LHCN-M2 (cell line): ENCODE data around the gene CDH4. TPM values are rescaled to one million over a fixed set of nuclear protein-coding genes. Genes with fewer than 3 reads are reported as not detected.

Source experiments
- DNase-seq: peaks from one replicate; pipeline ENCODE4 v3.0.0-alpha.2; 2012; ENCODE audit warnings: low read depth
- total RNA-seq: library from RNA; depleted of rRNA; stranded (reverse); fragments of >200 nt; gene quantifications from 2 replicates; pipeline ENCODE4 v1.2.3, GENCODE V29; 2014

CDH4 gene
- total RNA-seq, 1 experiment from 2014 or later, result 0.98 TPM

- DNase-seq, result no peak
Measured at GRCh38 chr20:61514805-61515505, 262.9 kb downstream of the CDH4 start.

DNA sequence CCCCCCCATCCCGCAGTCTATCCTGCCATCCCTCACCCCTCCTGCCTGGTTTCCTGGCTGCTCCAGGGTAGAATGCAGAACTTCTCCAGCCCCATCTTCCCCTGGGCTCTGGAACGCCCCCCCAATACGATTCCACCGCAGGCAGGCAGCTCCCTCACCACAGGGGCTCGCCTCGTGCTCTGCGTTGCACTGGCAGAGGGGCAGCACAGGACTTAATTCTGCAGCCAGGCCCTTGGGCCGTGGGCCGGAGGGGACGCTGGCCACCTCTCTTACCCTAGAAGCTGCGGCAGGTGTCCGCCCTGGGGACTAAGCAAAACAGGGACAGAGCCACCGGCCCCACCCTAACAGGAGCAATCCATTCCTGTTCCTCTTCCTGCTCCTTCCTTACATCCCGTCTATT, 263.9 kb downstream of the CDH4 start:
- DNase-seq, result no peak

DNA sequence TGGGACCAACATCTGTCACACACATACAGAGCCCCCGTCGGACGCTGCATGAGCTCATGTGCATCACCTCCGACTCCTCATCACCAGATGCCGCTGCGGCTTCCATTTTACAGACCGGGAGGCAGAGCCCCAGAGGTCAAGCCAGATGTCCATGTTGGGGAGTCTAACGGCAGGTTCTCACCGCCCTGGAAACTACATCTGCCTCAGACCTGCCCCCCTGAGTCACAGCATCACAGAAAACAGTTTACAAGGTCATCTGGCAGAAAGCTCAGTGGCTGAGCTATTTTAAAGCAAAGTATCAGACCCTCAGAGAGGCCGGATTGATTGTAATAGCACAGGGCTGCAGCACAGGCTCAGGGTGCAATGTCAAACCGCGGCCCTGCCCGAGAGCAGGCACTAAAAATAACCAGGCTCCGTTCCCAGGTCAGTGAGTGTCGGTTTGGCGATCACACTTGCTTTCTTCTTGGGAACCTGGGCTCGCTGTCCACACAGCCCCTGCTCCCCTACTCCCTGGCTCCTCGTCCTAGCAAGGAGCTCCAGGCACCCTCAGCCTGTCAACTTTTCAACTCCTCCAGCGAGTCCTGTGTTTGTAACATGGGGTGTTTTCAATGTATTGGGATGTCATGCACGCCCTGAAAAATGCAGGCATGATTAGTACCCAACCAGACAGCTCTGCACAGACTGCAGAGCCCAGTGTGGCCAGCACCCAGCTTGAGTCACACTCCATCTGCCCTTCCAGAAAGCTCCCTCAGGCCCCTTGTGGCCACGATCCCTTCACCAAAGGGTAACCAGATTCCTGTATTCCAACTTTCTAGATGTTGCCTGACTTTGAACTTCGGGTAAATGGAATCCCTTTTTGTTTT, 264.5 kb downstream of the CDH4 start:
- DNase-seq, result no peak

GRCh38 chr20:61517419-61517818, 265.4 kb downstream of the CDH4 start:
- DNase-seq, result no peak

DNA sequence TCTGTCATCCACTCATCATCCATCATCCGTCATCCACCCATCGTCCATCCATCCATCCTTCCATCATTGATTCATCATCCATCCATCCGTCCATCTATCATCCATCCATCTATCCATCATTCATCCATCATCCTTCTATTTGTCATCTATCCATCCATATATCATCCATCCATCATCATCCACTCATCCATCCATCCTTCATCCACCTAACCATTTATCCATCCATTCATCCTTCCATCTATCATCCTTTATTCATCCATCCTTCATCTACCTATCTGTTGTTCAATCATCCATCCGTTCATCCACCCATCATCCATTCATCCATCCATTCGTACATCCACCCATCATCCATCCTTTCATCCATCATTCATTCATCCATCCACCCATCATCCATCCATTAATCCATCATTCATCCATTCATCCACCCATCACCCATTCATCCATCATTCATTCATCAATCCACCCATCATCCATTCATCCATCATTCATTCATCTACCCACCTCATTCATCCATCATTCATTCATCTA, 266.4 kb downstream of the CDH4 start:
- DNase-seq, result no peak

DNA sequence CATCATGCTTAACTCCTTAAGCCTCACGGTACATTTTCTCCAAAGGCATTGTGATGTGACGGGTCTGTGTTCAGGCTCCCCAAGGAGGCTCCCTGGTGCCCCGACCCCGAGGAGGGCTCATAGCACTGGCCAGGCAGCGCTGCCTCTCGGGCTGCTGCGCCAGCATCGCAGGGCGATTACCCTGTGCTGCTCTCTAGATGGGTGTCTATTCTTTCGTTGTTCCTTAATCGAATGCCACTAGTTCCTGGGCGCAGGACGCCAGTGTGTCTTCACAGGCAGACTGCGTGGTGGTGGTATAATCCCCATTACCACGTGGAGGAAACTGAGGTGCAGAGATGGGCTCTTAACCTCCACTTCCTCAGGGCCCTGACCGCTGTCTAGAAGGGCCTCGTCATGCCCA, 267.4 kb downstream of the CDH4 start:
- no peak for DNase-seq

DNA sequence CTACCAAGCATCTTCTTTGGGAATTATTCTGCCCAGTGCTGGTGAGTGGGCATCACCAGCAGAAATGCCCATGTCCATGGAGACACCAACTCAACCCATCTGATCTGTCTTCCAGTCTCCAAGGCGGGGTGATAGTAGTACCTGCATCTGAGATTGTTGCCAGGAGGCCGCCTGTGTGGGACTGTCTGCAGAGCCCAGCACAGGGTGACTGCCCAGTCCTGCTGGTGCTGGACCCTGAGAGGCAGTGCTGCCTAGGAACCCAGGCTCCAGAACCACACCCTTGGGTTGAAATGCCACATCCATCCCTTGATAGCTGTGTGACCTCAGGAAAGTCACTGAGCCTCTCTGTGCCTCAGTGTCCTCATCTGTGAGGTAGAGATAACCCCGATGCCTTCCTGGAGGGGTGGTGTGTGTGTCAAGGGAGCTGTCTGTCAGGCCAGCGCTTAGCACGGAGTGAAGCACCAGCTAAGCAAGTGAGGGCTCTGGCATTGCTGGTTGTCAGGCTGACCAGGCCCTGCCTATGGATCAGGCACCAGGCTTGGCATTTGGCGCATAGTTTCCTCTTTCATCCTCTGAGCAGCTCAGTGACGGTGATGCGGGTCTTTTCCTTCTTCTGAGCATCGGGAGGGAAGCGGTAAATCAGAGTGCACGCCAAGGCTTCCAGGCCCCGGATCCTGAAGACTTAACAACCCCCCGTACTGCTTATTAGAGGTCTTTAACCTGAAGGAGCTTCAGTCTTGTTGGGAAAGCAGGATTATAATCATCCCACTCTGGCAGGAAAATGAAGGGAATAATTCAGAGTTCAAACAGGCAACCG, 268.2 kb downstream of the CDH4 start:
- no peak for DNase-seq

DNA sequence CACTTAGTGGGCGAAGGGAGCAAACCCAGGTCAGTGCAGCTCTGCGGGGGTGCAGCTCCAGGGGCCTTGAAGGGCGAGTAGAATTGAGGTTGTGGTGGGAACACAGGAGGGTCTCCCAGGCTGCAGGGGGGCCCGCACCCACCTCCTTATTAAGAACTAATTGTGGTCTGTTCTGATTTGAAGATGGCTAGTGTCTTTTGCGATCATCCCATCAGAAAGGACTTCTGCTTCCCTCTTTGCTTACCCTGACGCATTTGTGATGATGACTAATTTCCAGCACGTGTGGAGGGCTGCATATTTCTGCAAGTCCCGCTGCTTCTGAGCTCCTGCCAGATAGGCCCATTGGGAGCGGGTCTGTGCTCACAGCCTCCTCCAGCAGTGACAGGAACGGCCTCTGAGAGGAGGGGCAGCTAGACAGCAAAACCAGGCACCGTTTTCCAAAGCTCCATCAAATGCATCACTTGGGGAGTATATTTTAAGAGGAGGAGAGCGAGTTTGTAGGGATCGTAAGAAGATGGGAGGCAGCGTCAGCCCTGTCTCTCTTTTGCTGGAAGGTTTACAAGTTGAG, 268.9 kb downstream of the CDH4 start:
- peak; percentile 23 for DNase-seq

DNA sequence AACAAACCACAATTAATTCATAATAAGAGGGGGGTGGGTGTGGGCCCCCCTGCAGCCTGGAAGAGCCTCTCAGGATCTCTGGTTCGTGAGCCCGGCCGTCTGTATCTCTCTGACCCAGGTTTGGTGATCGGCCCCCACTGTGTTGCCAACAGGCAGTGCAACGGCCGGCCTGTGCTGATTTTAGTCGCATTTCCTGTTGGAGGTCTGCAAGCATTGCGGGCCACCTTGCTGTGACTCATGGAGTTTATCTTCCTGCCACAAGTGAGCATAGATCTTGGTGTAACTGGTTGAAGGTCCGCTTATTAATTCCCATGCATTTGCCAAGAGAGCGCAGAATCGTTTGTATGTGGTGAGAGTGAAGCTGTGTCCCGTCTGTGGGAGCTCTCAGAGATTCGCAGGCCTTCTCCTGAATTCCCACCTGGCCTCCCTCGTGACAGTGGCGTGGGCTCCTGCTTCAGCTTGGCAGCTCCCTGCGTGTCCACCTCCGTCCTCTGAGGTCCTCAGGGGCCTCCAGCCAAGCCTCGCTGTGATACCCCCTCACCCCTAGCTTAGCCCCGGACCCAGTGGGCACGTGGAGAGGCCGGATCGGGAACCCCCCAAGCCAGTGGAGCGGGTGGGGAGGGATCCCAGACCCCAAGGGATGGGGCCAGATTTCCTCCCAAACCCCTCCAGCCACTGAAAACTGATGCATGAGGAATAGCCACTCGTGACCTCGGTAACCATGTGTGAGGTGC, 269.8 kb downstream of the CDH4 start:
- no peak for DNase-seq

GRCh38 chr20:61522498-61523090, 270.5 kb downstream of the CDH4 start:
- DNase-seq, result no peak

GRCh38 chr20:61523145-61523544, 271.1 kb downstream of the CDH4 start:
- DNase-seq, result no peak

GRCh38 chr20:61524951-61525666, 273.0 kb downstream of the CDH4 start:
- no peak for DNase-seq

- no peak for DNase-seq
Measured at GRCh38 chr20:61525781-61526431, 273.8 kb downstream of the CDH4 start.

- DNase-seq, result no peak
Measured at GRCh38 chr20:61526907-61527306, 274.8 kb downstream of the CDH4 start.

DNA sequence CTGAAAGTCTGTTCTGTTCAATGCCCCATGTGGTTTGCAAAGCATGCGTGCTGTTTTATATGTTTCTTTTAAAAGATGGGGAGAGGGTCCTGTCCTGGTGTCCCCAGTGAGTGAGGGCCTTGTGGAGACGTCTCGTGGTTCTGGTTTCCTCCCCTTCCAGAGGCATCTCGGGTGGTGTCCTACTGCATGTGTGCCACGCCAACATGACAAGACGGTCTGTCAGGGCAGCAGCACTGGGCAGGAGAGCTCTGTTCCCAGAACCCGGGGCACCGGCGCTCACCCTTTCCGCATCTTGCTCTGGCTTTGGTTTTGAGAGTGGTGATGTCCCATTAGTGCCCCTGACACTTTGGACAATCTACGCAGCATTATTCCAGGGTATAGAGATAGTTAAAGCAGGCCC, 275.6 kb downstream of the CDH4 start:
- DNase-seq, result no peak

- no peak for DNase-seq
Measured at GRCh38 chr20:61528591-61528990, 276.5 kb downstream of the CDH4 start.

DNA sequence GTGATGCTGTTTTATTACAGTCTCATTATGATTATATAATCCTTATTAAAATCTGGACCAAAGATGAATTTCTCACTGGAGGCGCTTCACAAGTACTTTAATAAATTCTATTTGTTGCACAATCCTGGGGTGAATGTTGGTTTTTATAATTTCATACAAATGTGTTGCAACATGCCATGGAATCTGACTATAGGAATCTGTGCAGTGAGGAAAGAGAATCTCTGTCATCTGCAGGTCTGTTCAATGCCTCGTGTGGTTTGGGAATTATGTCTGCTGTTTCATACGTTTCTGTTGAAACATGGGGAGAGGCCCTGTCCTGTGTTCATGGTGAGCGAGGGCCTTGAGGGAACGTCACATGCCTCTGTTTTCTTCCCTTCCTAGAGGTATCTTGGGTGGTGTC, 277.3 kb downstream of the CDH4 start:
- no peak for DNase-seq

- peak; percentile 29 for DNase-seq
Measured at GRCh38 chr20:61531553-61532345, 279.7 kb downstream of the CDH4 start.
